Right lobe of liver (tissue), 6 donors: ENCODE measurements around the gene THSD7B. TPM values are rescaled to one million over a fixed set of nuclear protein-coding genes. Genes with fewer than 3 reads are reported as not detected.

Experiments
- ATAC-seq, 4 donors: fragments of 200-7000 bp; cut with Tn5 transposase; one replicate each; pipeline ENCODE4 v1.9.1; 2020; ENCODE audit warnings: mild to moderate bottlenecking in 4 of 4, moderate library complexity in 4 of 4
- DNase-seq, 3 donors: peaks; one replicate each; pipeline ENCODE4 v3.0.0-alpha.2; 2020
- H3K27ac ChIP-seq, 3 donors: fragments of 200-600 bp; one replicate each; pipeline ENCODE4 v1.8.0; 2022
- H3K27me3 ChIP-seq, 2 donors: fragments of 200-600 bp; one replicate each; pipeline ENCODE4 v1.8.0; 2022
- H3K36me3 ChIP-seq, 4 donors: fragments of 200-600 bp; sonication (generic) in 1 of 4; one replicate each; pipeline versions ENCODE4 v1.5.1 to v1.8.0; 2017 to 2022; ENCODE audit warnings: control low read depth in 1 of 4
- H3K4me1 ChIP-seq, 4 donors: fragments of 200-600 bp; sonication (generic) in 1 of 4; one replicate each; pipeline versions ENCODE4 v1.5.1 to v1.8.0; 2017 to 2022; ENCODE audit warnings: control low read depth in 1 of 4
- H3K4me3 ChIP-seq, 3 donors: fragments of 200-600 bp; one replicate each; pipeline ENCODE4 v1.8.0; 2022
- H3K9me3 ChIP-seq, 4 donors: fragments of 200-600 bp; sonication (generic) in 1 of 4; one replicate each; pipeline versions ENCODE4 v1.5.1 to v1.8.0; 2017 to 2022; ENCODE audit warnings: control low read depth in 1 of 4
- CTCF ChIP-seq, 4 donors: fragments of 200-600 bp in 3 of 4; fragments of 450-650 bp in 1 of 4; IDR thresholded peaks; one replicate each; pipeline versions ENCODE4 v1.5.1 to v1.8.0; 2016 to 2022; ENCODE audit warnings: antibody characterized with exemption in 4 of 4, mild to moderate bottlenecking in 2 of 4
- POLR2A ChIP-seq: fragments of 450-650 bp; IDR thresholded peaks from one replicate; pipeline ENCODE4 v1.6.1; 2017; ENCODE audit warnings: antibody characterized with exemption, mild to moderate bottlenecking
- WGBS: methylation state at CpG from one replicate; pipeline ENCODE4 v1.1.6; 2018; ENCODE audit warnings: low coverage, low lambda C conversion rate; ENCODE audit not compliant: insufficient coverage; ENCODE audit errors: missing lambda C conversion rate; 5-methylcytosine and 5-hydroxymethylcytosine counted together
- intact Hi-C, 2 donors: fragments of 100-400 bp; cut with DNase I; formaldehyde crosslinking; loops; one replicate each; pipeline versions ENCODE4 v1.11.2 to v1.14.1; 2022
- total RNA-seq, 6 experiments: library from RNA; depleted of rRNA in 2 of 6; stranded (reverse); fragments of >200 nt in 2 of 6; fragmentation: NEBNext Ultra II Directional in 3 of 6; extraction: Animal tissue kit (Norgen Biotek cat#: 25700) in 3 of 6; gene quantifications; one replicate each; pipeline versions ENCODE4 v1.1.0 to v1.2.4, GENCODE V29; 2016 to 2023
- donor health status: DM: no; HTN: yes; CAD: no.
- donor health status: DM: no; HTN: no; CAD: no.
- donor health status: DM: no; HTN: no; CAD: no.
- donor health status: DM: no; HTN: yes; CAD: no.
- donor health status: DM: no; HTN: yes; CAD: no.

The THSD7B gene
- total RNA-seq, 6 experiments from 2014 or later, result 0.07 to 0.89 (median 0.24) TPM

DNA sequence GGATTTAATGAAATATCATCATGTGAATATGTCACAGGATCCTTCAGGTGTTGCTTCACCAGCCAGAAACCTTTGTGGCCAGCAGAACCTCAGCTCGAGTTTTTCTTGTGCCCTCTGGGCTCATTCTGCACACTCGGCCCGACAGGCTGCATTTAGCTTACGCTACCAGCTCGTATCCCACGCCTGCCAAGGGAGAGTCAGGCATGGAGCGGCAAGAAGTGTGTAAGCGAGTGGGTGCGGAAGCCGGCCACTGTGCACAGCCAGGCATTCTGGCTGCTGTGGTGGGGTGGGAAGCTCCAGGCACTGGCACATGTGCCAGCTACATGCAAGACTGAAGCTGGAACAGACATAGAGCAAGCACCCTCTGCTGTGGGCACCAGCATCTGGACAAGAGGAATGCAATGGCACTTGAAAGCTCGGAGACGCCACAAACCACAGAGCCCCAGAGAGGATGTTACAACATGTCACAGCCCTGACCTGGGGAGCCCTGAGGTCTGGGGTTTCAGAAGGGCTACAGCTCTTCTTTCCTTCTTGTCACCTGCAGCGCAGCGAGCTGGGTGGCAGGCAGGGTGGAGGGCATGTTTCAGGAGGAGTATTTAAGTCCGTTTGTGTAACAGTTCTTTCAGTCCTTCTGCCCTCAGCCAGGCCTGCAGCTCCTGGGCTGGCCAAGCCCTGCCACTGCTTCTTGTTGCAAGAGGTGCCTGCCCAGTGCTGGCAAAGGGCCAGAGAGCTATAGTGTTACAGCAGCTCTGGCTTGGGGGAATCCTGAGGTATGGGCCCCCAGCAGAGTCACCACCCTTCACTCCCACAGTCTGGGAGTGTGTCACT is 941.7 kb downstream of the THSD7B start:
- ATAC-seq (no peak), DNase-seq (peak in 2 of 3 donors; percentile 37 to 46)
- no peaks in the 10 kb centered on the region for H3K9me3 ChIP-seq
- H3K36me3 ChIP-seq, result no peaks in the 10 kb centered on the region
- H3K4me3 ChIP-seq, result no peak overlapping the region
- intact Hi-C loops, result no loop called here
- H3K4me1 ChIP-seq, result no peaks in the 10 kb centered on the region
- WGBS, result 20% methylated on average over 3 of the region's 15 CpGs
- H3K27me3 ChIP-seq, result no peaks in the 10 kb centered on the region
- no peak overlapping the region for H3K27ac ChIP-seq
- TF ChIP-seq POLR2A (no peak), CTCF (IDR thresholded peaks at IDR 0.05) (no peak)

DNA sequence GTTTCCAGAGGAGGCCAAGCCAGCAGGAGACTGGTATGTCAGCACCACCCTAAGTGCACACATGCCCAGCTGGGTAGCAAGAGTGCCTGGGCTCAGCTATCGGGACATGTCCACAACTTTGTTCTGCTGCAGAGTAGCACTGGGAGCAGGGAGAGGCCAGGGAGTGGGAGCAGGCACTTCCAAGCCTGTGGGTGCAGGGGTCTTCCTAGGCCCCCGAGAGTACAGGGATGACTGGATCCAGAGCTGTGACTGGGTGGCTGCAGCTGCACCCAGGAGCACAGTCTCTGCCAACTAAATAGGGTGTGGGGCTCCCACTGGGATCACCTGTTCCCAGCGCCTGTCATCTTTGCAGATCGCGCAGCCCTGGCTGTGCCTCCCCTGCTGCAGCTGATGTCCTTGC is 943.0 kb downstream of the THSD7B start:
- intact Hi-C loops, result no loop called here
- no peak overlapping the region for H3K27ac ChIP-seq
- WGBS, result 91% methylated on average over 3 of the region's 5 CpGs
- no peaks in the 10 kb centered on the region for H3K27me3 ChIP-seq
- H3K36me3 ChIP-seq, result no peaks in the 10 kb centered on the region
- TF ChIP-seq POLR2A (no peak), CTCF (IDR thresholded peaks at IDR 0.05) (no peak)
- H3K9me3 ChIP-seq, result no peaks in the 10 kb centered on the region
- no peak overlapping the region for H3K4me3 ChIP-seq
- DNase-seq (no peak), ATAC-seq (no peak)
- H3K4me1 ChIP-seq, result no peaks in the 10 kb centered on the region

DNA sequence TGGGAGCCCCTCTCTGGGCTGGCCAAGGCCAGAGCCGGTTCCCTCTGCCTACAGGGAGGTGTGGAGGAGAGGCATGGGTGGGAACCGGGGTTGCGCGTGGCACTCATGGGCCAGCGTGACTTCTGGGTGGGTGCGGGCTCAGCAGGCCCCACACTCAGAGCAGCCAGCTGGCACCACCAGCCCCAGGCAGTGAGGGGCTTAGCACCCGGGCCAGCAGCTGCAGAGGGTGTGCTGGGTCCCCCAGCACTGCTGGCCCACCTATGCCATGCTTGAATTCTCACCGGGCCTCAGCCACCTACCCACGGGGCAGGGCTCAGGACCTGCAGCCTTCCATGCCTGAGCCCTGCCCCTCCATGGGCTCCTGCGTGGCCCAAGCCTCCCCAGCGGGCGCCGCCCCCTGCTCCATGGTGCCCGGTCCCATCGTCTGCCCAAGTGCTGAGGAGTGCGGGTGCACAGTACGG is 950.4 kb downstream of the THSD7B start:
- WGBS, result 29% methylated on average over 1 of the region's 17 CpGs
- no peak for DNase-seq
- intact Hi-C loops, result no loop called here
- no peak overlapping the region for H3K4me3 ChIP-seq
- no peaks in the 10 kb centered on the region for H3K9me3 ChIP-seq
- no peak overlapping the region for H3K27ac ChIP-seq
- TF ChIP-seq CTCF (IDR thresholded peaks at IDR 0.05) (no peak), POLR2A (no peak)
- no peak for ATAC-seq
- no peaks in the 10 kb centered on the region for H3K36me3 ChIP-seq
- H3K27me3 ChIP-seq, result no peaks in the 10 kb centered on the region
- no peaks in the 10 kb centered on the region for H3K4me1 ChIP-seq

GRCh38 chr2:137718786-137719185 is 953.4 kb downstream of the THSD7B start:
- H3K9me3 ChIP-seq, result no peaks in the 10 kb centered on the region
- intact Hi-C loops, result no loop called here
- ATAC-seq (no peak), DNase-seq (no peak)
- no peaks in the 10 kb centered on the region for H3K27me3 ChIP-seq
- TF ChIP-seq POLR2A, result no peak
- no peaks in the 10 kb centered on the region for H3K36me3 ChIP-seq
- 57% methylated on average over 3 of the region's 3 CpGs for WGBS
- no peak overlapping the region for H3K27ac ChIP-seq
- H3K4me1 ChIP-seq, result no peaks in the 10 kb centered on the region
- H3K4me3 ChIP-seq, result no peak overlapping the region

- Histone ChIP-seq H3K9me3 (no peaks in the 10 kb centered on the region), H3K4me3 (no peak overlapping the region), H3K27ac (no peak overlapping the region), H3K4me1 (no peaks in the 10 kb centered on the region), H3K27me3 (no peaks in the 10 kb centered on the region), H3K36me3 (no peaks in the 10 kb centered on the region)
- intact Hi-C loops, result no loop called here
- TF ChIP-seq POLR2A, result no peak
- no peak for TF ChIP-seq CTCF (IDR thresholded peaks at IDR 0.05)
- WGBS, result 92% methylated on average over 1 of the region's 1 CpG
- no peak for ATAC-seq
- DNase-seq, result no peak
Observed at GRCh38 chr2:137721733-137722132, 956.4 kb downstream of the THSD7B start.
